SK-N-SH (cell line): ENCODE measurements around the gene CD244. TPM values are rescaled to one million over a fixed set of nuclear protein-coding genes. Genes with fewer than 3 reads are reported as not detected.

Source experiments
- CTCF ChIA-PET: fragments of 300-600, 350-600 bp; formaldehyde crosslinking; extraction: SDS; loops from one replicate; lab custom pipeline; 2021; lab: Yijun Ruan, JAX
- POLR2A ChIA-PET: fragments of 350-600 bp; sonication (Branson Sonifier 250); formaldehyde crosslinking; extraction: SDS; loops from one replicate; lab custom pipeline; 2020; ENCODE audit warnings: antibody characterized with exemption, inconsistent platforms; lab: Yijun Ruan, JAX
- DNase-seq: peaks from one replicate; pipeline ENCODE4 v3.0.0; 2012
- H2AFZ ChIP-seq: fragments of 200-600 bp; sonication (generic); 2 replicates; pipeline ENCODE4 v1.8.1; 2016; ENCODE audit warnings: antibody characterized with exemption, mild to moderate bottlenecking, low read depth
- H3F3A ChIP-seq: fragments of 200-600 bp; sonication (generic); replicated peaks from 2 replicates; pipeline ENCODE3; 2016; ENCODE audit warnings: antibody characterized with exemption, mild to moderate bottlenecking; ENCODE audit not compliant: insufficient read depth
- H3K27ac ChIP-seq, 2 experiments: fragments of 200-500 bp in 1 of 2; fragments of 200-600 bp in 1 of 2; sonication (Bioruptor generic) in 1 of 2; sonication (generic), shearing (Covaris generic) in 1 of 2; 2 replicates each; pipeline versions ENCODE4 v1.5.1 to v1.6.1; 2014 to 2016; ENCODE audit warnings: low read depth in 2 of 2, inconsistent platforms in 1 of 2, low read length in 1 of 2, mild to moderate bottlenecking in 1 of 2, mixed read lengths in 1 of 2
- H3K27me3 ChIP-seq: fragments of 200-600 bp; sonication (generic), shearing (Covaris generic); 2 replicates; pipeline ENCODE4 v1.6.1; 2016; ENCODE audit warnings: mixed run types; ENCODE audit not compliant: insufficient read depth
- H3K36me3 ChIP-seq, 2 experiments: fragments of 200-500 bp in 1 of 2; fragments of 200-600 bp in 1 of 2; sonication (Bioruptor generic) in 1 of 2; sonication (generic) in 1 of 2; replicated peaks in 1 of 2; 2 replicates each; pipeline versions ENCODE3 to v1.5.1; 2014 to 2016; ENCODE audit warnings: low read length in 1 of 2, mild to moderate bottlenecking in 1 of 2; ENCODE audit not compliant: insufficient read depth in 2 of 2, control insufficient read depth in 1 of 2
- H3K4me1 ChIP-seq, 2 experiments: fragments of 200-500 bp in 1 of 2; fragments of 200-600 bp in 1 of 2; sonication (Bioruptor generic) in 1 of 2; sonication (generic), shearing (Covaris generic) in 1 of 2; 2 replicates each; pipeline versions ENCODE4 v1.5.1 to v1.6.1; 2014 to 2016; ENCODE audit warnings: low read depth in 1 of 2, low read length in 1 of 2, mixed run types in 1 of 2; ENCODE audit not compliant: insufficient read depth in 2 of 2, control insufficient read depth in 1 of 2
- H3K4me2 ChIP-seq: fragments of 200-600 bp; sonication (generic), shearing (Covaris generic); 2 replicates; pipeline ENCODE4 v1.6.1; 2017; ENCODE audit warnings: mixed run types
- H3K4me3 ChIP-seq, 2 experiments: fragments of 200-500 bp in 1 of 2; fragments of 200-600 bp in 1 of 2; sonication (Bioruptor generic) in 1 of 2; sonication (generic), shearing (Covaris generic) in 1 of 2; 2 replicates each; pipeline versions ENCODE4 v1.5.1 to v1.8.1; 2014 to 2016; ENCODE audit warnings: low read depth in 2 of 2, inconsistent platforms in 1 of 2, low read length in 1 of 2, mild to moderate bottlenecking in 1 of 2, mixed read lengths in 1 of 2, moderate library complexity in 1 of 2
- H3K79me2 ChIP-seq: fragments of 200-600 bp; sonication (generic); 2 replicates; pipeline ENCODE4 v1.8.1; 2017; ENCODE audit warnings: mild to moderate bottlenecking; ENCODE audit not compliant: insufficient read depth
- H3K9ac ChIP-seq: fragments of 200-600 bp; sonication (generic); 2 replicates; pipeline ENCODE4 v1.6.1; 2017; ENCODE audit warnings: mixed run types
- H3K9me2 ChIP-seq: fragments of 200-600 bp; sonication (generic); 2 replicates; pipeline ENCODE4 v1.6.1; 2017; ENCODE audit warnings: mixed run types
- H3K9me3 ChIP-seq: fragments of 200-600 bp; sonication (generic); 2 replicates; pipeline ENCODE4 v1.6.1; 2017; ENCODE audit warnings: mixed run types, mild to moderate bottlenecking, moderate library complexity
- H4K20me1 ChIP-seq: fragments of 200-600 bp; sonication (generic); 2 replicates; pipeline ENCODE4 v1.6.1; 2017; ENCODE audit warnings: mild to moderate bottlenecking, mixed run types; ENCODE audit not compliant: insufficient read depth
- CHD2 ChIP-seq: fragments of 150-350 bp; IDR thresholded peaks from 2 replicates; pipeline ENCODE4 v1.6.1; 2018; ENCODE audit warnings: low read length; ENCODE audit not compliant: partially characterized antibody
- EZH2phosphoT487 ChIP-seq: fragments of 200-600 bp; sonication (generic); IDR thresholded peaks from 2 replicates; pipeline ENCODE4 v1.6.1; 2017; ENCODE audit warnings: low read depth, mixed run types, mild to moderate bottlenecking, antibody characterized with exemption, moderate library complexity, borderline replicate concordance
- FOSL2 ChIP-seq: IDR thresholded peaks from 2 replicates; pipeline ENCODE4 v1.4.0; 2012; ENCODE audit warnings: low read depth, mild to moderate bottlenecking, moderate library complexity, borderline replicate concordance
- GATA2 ChIP-seq: sonication (generic); formaldehyde crosslinking; IDR thresholded peaks from 2 replicates; pipeline ENCODE4 v1.5.0; 2020; ENCODE audit warnings: mild to moderate bottlenecking, missing genetic modification reagents
- IRF3 ChIP-seq: fragments of 150-350 bp; IDR thresholded peaks from 2 replicates; pipeline ENCODE4 v1.6.1; 2016; ENCODE audit warnings: mild to moderate bottlenecking, low read depth, low read length
- MXI1 ChIP-seq: IDR thresholded peaks from 2 replicates; pipeline ENCODE4 v1.6.1; 2012; ENCODE audit warnings: mild to moderate bottlenecking, low read depth, low read length, improper control_type of control experiment
- NFIC ChIP-seq: IDR thresholded peaks from 2 replicates; pipeline ENCODE4 v1.4.0; 2012; ENCODE audit warnings: borderline replicate concordance
- NRF1 ChIP-seq: IDR thresholded peaks from 2 replicates; pipeline ENCODE4 v1.6.1; 2012; ENCODE audit warnings: low read depth, mild to moderate bottlenecking, low read length
- PBX3 ChIP-seq: IDR thresholded peaks from 2 replicates; pipeline ENCODE4; 2012
- POLR2AphosphoS5 ChIP-seq: IDR thresholded peaks from 2 replicates; pipeline ENCODE4 v1.6.1; 2012; ENCODE audit warnings: low read depth, low read length
- RAD21 ChIP-seq: IDR thresholded peaks from 2 replicates; pipeline ENCODE4 v1.6.1; 2012; ENCODE audit warnings: mild to moderate bottlenecking, low read length
- RCOR1 ChIP-seq: fragments of 150-350 bp; IDR thresholded peaks from 2 replicates; pipeline ENCODE4 v1.6.1; 2017; ENCODE audit warnings: antibody characterized with exemption, low read length
- RFX5 ChIP-seq: IDR thresholded peaks from 2 replicates; pipeline ENCODE4 v1.6.1; 2012; ENCODE audit warnings: mild to moderate bottlenecking, improper control_type of control experiment, low read length
- SIN3A ChIP-seq: IDR thresholded peaks from 2 replicates; pipeline ENCODE4 v1.6.1; 2012; ENCODE audit warnings: low read depth, mild to moderate bottlenecking, low read length, moderate library complexity, borderline replicate concordance
- TCF12 ChIP-seq: IDR thresholded peaks from 2 replicates; pipeline ENCODE4 v1.4.0; 2012
- USF2 ChIP-seq: fragments of 150-350 bp; IDR thresholded peaks from 2 replicates; pipeline ENCODE4 v1.6.1; 2017; ENCODE audit warnings: antibody characterized with exemption, low read length, low read depth, borderline replicate concordance
- YY1 ChIP-seq: IDR thresholded peaks from 2 replicates; pipeline ENCODE4 v1.4.0; 2012; ENCODE audit warnings: low read depth, mild to moderate bottlenecking
- WGBS: methylation state at CpG from one replicate; pipeline ENCODE4 v1.1.6; 2017; ENCODE audit warnings: low lambda C conversion rate; 5-methylcytosine and 5-hydroxymethylcytosine counted together
- polyA plus RNA-seq, 3 experiments: library from polyadenylated mRNA; depleted of rRNA; stranded (reverse); fragments of >200 nt; gene quantifications; 2 replicates each; pipeline ENCODE4 v1.2.3, GENCODE V29; 2012
- TF ChIP-seq, protein P1 (sequence below): IDR thresholded peaks from 2 replicates; pipeline ENCODE4 v1.4.0; 2012; ENCODE audit warnings: low read depth
- TF ChIP-seq, protein P2 (sequence below): IDR thresholded peaks from 2 replicates; pipeline ENCODE4 v1.4.0; 2012; ENCODE audit warnings: low read depth, borderline replicate concordance
- TF ChIP-seq, protein P3 (sequence below): IDR thresholded peaks from 2 replicates; pipeline ENCODE4 v1.4.0; 2012; ENCODE audit warnings: low read depth, borderline replicate concordance

Gene CD244
- polyA plus RNA-seq, 1 of the 3 experiments (the other 2 are of a cell fraction): not detected

DNA sequence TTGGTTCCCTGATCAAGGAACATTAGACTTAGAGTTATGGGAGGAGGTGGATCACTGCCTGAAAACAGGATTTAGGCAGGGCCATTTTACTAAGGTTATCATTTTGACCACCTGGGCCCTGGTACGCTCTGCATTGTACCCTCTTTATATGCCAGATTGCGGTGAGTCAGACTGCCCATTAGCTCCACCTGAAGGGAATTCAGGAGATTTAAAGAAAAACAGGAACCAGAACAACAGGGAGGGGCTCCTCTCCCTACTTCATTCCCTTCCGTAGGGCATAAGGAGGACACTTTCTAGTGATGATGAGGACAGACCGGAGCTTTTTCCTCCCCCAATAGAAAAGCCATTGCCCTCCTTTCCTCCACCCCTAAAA lies 42.9 kb upstream of the CD244 start:
- TF ChIP-seq YY1 (no peak), CHD2 (no peak), MXI1 (no peak), RCOR1 (no peak), SIN3A (no peak), POLR2AphosphoS5 (no peak), GATA2 (CRISPR knock-in tag) (no peak), USF2 (no peak), NRF1 (no peak), EZH2phosphoT487 (no peak), NFIC (no peak), TCF12 (no peak), FOSL2 (no peak), PBX3 (no peak), RAD21 (no peak), RFX5 (no peak), IRF3 (no peak)
- TF ChIP-seq, protein P1, sequence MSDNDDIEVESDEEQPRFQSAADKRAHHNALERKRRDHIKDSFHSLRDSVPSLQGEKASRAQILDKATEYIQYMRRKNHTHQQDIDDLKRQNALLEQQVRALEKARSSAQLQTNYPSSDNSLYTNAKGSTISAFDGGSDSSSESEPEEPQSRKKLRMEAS: no peak
- TF ChIP-seq, protein P2, sequence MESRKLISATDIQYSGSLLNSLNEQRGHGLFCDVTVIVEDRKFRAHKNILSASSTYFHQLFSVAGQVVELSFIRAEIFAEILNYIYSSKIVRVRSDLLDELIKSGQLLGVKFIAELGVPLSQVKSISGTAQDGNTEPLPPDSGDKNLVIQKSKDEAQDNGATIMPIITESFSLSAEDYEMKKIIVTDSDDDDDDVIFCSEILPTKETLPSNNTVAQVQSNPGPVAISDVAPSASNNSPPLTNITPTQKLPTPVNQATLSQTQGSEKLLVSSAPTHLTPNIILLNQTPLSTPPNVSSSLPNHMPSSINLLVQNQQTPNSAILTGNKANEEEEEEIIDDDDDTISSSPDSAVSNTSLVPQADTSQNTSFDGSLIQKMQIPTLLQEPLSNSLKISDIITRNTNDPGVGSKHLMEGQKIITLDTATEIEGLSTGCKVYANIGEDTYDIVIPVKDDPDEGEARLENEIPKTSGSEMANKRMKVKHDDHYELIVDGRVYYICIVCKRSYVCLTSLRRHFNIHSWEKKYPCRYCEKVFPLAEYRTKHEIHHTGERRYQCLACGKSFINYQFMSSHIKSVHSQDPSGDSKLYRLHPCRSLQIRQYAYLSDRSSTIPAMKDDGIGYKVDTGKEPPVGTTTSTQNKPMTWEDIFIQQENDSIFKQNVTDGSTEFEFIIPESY: no peak
- TF ChIP-seq, protein P3, sequence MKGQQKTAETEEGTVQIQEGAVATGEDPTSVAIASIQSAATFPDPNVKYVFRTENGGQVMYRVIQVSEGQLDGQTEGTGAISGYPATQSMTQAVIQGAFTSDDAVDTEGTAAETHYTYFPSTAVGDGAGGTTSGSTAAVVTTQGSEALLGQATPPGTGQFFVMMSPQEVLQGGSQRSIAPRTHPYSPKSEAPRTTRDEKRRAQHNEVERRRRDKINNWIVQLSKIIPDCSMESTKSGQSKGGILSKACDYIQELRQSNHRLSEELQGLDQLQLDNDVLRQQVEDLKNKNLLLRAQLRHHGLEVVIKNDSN: no peak
- WGBS: 17% methylated on average over 4 of the region's 4 CpGs

More for the DNA sequence above, 42.9 kb upstream of the CD244 start:
- no peaks in the 10 kb centered on the region for H3K9me3 ChIP-seq
- H3K4me3 ChIP-seq: no peak overlapping the region
- no peaks in the 10 kb centered on the region for H4K20me1 ChIP-seq
- H3K4me1 ChIP-seq: no peaks in the 10 kb centered on the region
- H3K4me2 ChIP-seq: no peak overlapping the region
- H3K36me3 ChIP-seq: no peaks in the 10 kb centered on the region
- H3K79me2 ChIP-seq: no peaks in the 10 kb centered on the region
- H3K27ac ChIP-seq: no peak overlapping the region
- ChIA-PET CTCF (no interaction called here), POLR2A (no interaction called here)
- no peak for DNase-seq
- peaks cover 17% of the 10 kb centered on the region; the same call in 1 of the 2 replicates for H3K27me3 ChIP-seq
- H3K9ac ChIP-seq: no peak overlapping the region
- no peaks in the 10 kb centered on the region for H3K9me2 ChIP-seq
- no peaks in the 10 kb centered on the region for H3F3A ChIP-seq
- no peak overlapping the region for H2AFZ ChIP-seq
